Activated T-cell treated with anti-CD3 and anti-CD28 coated beads, Interleukin-2, amount 50 U/mL, for 4 hours (primary cell): ENCODE measurements around the gene ICAM3. TPM values are rescaled to one million over a fixed set of nuclear protein-coding genes. Genes with fewer than 3 reads are reported as not detected.

Experiments used
- ATAC-seq, 2 donors: fragments of 200-7000 bp; cut with Tn5 transposase; one replicate each; pipeline ENCODE4 v1.10.0; 2021
- DNase-seq: peaks from one replicate; pipeline ENCODE4 v3.0.0-alpha.2; 2020
- H3K27me3 Mint-ChIP-seq: one replicate; pipeline ENCODE4 v1.8.0; 2021; ENCODE audit warnings: low read depth, mixed read lengths
- H3K36me3 Mint-ChIP-seq: one replicate; pipeline ENCODE4 v1.8.0; 2022; ENCODE audit warnings: mixed read lengths; ENCODE audit not compliant: insufficient read depth
- H3K4me1 Mint-ChIP-seq: one replicate; pipeline ENCODE4 v1.8.0; 2021; ENCODE audit warnings: low read depth, mixed read lengths
- H3K4me3 Mint-ChIP-seq: one replicate; pipeline ENCODE4 v1.8.0; 2021; ENCODE audit warnings: mild to moderate bottlenecking, moderate library complexity, mixed read lengths
- H3K9me3 Mint-ChIP-seq: one replicate; pipeline ENCODE4 v1.8.0; 2021; ENCODE audit warnings: mixed read lengths
- total RNA-seq, 3 donors: library from RNA; stranded (reverse); gene quantifications; one replicate each; pipeline ENCODE4 v1.2.1, GENCODE V29; 2021

The ICAM3 gene
- total RNA-seq, 3 donors from 2014 or later: 60.2 to 62.3 (median 62.2) TPM

DNA sequence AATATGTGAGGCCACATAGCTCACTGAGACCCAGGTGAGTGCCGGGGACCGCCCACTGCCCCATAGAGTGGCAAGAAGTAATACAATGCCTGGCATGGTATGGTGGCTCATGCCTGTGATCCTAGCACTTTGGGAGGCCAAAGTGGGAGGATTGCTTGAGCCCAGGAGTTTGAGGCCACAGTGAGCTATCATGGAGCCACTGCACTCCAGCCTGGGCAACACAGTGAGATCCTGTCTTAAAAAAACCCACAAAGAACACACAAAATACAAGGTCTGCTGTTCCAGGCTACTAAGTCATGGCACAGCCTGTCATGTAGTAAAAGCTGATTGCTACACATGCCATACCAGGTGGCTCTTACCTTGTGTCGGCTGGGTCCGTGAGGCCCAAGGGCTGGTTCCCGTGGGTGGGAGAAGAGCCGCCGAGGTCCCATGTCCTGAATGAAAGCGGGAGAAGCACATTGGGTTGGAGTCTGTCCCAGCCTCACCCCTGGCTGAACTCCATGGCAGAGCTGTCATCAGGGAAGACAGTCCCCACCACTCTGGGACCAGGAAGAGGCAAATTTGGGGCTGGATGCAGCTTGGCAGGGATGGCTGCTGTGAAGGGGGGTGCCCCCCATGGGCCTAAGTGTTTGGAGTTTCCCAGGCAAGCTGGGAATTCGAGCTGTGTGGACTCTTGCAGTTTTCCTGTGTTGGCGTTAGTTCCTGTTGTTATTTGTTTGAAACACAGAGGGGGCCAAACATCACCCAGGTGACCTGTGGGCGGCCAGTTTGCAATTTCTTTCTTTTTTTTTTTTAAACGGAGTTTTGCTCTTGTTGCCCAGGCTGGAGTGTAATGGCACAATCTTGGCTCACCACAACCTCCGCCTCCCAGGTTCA, 20.4 kb downstream of the ICAM3 start:
- H3K4me3 Mint-ChIP-seq: no peak overlapping the region
- H3K27me3 Mint-ChIP-seq: no peaks in the 10 kb centered on the region
- ATAC-seq: no peak
- H3K4me1 Mint-ChIP-seq: peaks cover 11% of the 10 kb centered on the region
- no peaks in the 10 kb centered on the region for H3K9me3 Mint-ChIP-seq
- no peak for DNase-seq
- peaks cover 26% of the 10 kb centered on the region for H3K36me3 Mint-ChIP-seq

DNA sequence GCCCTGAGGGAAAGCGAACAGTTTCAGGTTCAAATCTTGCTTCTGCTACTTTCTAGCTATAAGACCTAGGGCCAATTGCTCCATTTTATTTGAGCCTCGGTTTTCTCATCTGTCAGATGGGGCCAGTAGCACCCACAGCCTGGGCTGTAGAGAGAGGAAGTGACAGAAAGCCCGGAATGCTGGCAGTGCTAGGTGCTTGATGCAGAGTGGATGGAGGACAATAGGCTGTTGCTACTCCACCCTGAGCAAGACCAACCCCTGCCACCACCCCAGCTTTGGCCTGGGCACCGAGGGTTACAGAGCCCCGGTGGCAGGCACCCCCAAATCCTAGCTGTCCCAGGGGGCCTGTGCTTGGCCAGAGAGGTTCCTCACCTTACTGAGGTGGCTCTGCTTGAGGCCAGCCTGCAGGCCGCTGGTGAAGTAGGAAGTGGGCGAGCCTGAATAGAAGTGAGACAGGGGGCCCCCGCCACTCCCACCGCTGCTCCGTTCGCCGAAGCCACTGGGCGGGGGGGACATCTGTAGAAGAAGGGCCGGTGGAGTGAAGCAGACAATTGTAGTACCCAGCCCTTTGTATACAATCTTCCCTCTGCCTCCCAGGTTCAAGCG, 21.5 kb downstream of the ICAM3 start:
- no peaks in the 10 kb centered on the region for H3K27me3 Mint-ChIP-seq

GRCh38 chr19:10317045-10317856, 22.2 kb downstream of the ICAM3 start:
- H3K4me1 Mint-ChIP-seq: peaks cover 11% of the 10 kb centered on the region
- ATAC-seq: no peak
- H3K27me3 Mint-ChIP-seq: no peaks in the 10 kb centered on the region
- H3K9me3 Mint-ChIP-seq: no peaks in the 10 kb centered on the region
- H3K4me3 Mint-ChIP-seq: peak overlapping the region; percentile 16
- DNase-seq: no peak
- H3K36me3 Mint-ChIP-seq: peaks cover 29% of the 10 kb centered on the region

More for the DNA sequence above, 21.5 kb downstream of the ICAM3 start:
- peaks cover 29% of the 10 kb centered on the region for H3K36me3 Mint-ChIP-seq
- DNase-seq (no peak), ATAC-seq (no peak)
- peaks cover 11% of the 10 kb centered on the region for H3K4me1 Mint-ChIP-seq
- no peaks in the 10 kb centered on the region for H3K9me3 Mint-ChIP-seq
- no peak overlapping the region for H3K4me3 Mint-ChIP-seq

DNA sequence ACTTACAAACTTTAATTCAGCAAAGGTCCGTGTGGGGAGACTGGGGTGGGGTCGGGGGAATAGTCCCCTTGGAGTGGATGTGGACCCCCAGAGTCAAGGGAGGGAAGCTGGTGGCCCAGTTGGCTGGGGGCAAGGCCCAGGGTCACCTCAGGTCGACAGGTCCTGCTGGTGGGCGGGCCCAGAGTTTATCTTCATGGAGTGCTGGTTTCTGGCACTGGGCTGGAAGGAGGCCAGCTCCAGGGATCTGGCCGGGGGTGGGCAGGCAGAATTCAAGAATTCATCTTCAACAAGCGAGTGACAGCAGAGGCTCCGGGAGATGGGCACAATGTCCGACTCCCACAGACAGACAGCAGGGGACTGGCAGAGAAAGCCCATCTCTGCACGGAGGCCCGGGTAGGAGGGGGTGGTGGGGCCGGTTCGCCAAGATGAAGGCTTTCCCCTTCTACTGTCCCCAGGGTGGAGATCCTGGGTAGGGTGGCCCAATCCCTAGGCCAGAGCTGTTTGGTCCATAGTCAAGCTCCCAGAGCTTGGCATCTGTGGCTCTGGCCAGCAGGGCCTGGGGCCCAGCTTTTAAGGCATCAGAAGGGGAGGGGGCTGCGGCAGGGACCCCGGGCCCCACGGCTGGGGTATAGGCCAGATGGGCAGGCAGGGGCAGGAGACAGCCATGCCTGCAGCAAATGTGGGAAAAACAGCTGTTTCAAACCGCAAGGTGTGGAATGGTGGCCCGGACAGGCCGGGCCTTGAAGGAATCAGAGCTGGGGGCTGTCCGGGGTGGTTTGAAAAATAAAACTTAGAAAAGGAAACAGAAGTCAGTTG, 23.0 kb downstream of the ICAM3 start:
- Mint-ChIP-seq H3K4me3 (peak overlapping the region; percentile 93), H3K27me3 (no peaks in the 10 kb centered on the region), H3K36me3 (peaks cover 22% of the 10 kb centered on the region), H3K4me1 (peaks cover 11% of the 10 kb centered on the region), H3K9me3 (no peaks in the 10 kb centered on the region)
- ATAC-seq (peak in 1 of 2 donors; percentile 6), DNase-seq (no peak)

DNA sequence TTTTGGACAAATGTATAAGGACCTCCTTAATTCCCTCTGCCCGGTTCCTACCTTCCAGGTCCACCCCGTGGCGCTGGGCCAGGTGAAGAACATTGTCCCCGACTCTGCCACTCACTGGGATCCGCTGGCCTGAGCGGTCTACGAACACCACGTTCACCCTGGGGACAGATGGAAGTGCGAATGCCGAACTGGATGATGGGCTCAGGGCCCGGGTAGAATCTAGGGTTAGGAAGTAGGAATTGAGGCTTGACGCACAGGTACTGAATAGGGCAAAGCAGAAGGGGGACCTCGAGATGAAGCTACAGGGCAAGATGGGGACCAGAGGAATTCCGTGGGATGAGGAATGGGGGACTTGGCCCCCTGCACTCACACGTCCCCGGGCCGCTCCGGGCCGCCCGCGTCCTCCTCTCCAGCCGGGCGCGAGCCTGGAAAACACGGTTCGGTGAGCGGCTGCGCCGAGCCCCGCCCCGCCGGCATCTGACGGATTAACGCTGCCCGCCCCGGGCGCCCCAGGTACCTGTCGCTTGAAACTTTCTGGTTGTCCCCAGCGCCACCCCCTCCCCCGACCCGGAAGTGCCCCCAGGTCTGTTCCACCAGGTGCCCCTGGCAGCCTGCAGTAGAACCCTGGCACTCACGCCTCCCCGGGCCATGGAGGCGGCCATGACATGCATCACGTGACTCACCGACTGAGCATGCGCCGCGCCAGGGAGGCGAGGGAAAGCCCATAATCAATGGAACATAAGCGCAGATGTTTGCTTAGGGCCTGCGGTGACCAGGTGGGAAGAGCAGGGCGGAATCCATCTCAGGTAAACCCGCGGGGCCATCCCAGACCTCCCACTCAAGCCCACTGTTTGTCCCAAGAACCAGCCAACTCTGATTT, 23.8 kb downstream of the ICAM3 start, which contains the start of gene FDX2:
FDX2 (minus strand) TSS at position 681 of the 880 bp plus-strand sequence; CDS start at position 662, 19 bp downstream.
- ATAC-seq: peak; percentile 90 to 92
- Mint-ChIP-seq H3K27me3 (no peaks in the 10 kb centered on the region), H3K9me3 (no peaks in the 10 kb centered on the region), H3K4me1 (peaks cover 11% of the 10 kb centered on the region), H3K36me3 (peaks cover 22% of the 10 kb centered on the region), H3K4me3 (peak within 1 kb of the TSS; percentile 93)
- peak; percentile 92 for DNase-seq

GRCh38 chr19:10309423-10309822, 30.0 kb downstream of the ICAM3 start, which contains the start of gene ZGLP1:
ZGLP1 (minus strand) TSS chr19:10309815.
- Mint-ChIP-seq H3K4me1 (no peaks in the 10 kb centered on the region), H3K4me3 (no peak within 1 kb of the TSS), H3K36me3 (peaks cover 5% of the 10 kb centered on the region), H3K9me3 (no peaks in the 10 kb centered on the region), H3K27me3 (no peaks in the 10 kb centered on the region)
- ATAC-seq: no peak
- no peak for DNase-seq

DNA sequence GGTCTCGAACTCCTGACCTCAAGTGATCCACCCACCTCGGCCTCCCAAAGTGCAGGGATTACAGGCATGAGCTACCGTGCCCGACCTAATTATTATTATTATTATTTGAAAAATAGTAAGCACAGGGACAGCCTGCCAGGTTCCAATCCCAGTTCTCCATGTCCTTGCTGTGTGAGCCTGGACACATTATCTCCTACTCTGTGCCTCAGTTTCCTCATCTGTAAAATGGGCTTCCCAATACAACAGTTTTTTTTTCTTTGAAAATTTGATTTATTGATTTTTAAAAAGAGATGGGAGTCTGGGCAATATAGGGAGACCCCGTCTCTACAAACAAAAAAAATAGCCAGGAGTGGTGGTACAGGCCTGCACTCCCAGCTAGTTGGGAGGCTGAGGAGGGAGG, 33.1 kb downstream of the ICAM3 start:
- DNase-seq: no peak
- H3K4me1 Mint-ChIP-seq: peaks cover 6% of the 10 kb centered on the region
- no peaks in the 10 kb centered on the region for H3K27me3 Mint-ChIP-seq
- no peaks in the 10 kb centered on the region for H3K9me3 Mint-ChIP-seq
- no peak overlapping the region for H3K4me3 Mint-ChIP-seq
- H3K36me3 Mint-ChIP-seq: peaks cover 6% of the 10 kb centered on the region
- no peak for ATAC-seq

GRCh38 chr19:10305139-10305806, 34.2 kb downstream of the ICAM3 start:
- DNase-seq (no peak), ATAC-seq (no peak)
- Mint-ChIP-seq H3K36me3 (peaks cover 6% of the 10 kb centered on the region), H3K4me3 (no peak overlapping the region), H3K4me1 (peaks cover 6% of the 10 kb centered on the region), H3K27me3 (no peaks in the 10 kb centered on the region), H3K9me3 (no peaks in the 10 kb centered on the region)

- peaks cover 17% of the 10 kb centered on the region for H3K4me1 Mint-ChIP-seq
- H3K9me3 Mint-ChIP-seq: no peaks in the 10 kb centered on the region
- ATAC-seq (no peak), DNase-seq (no peak)
- peaks cover 6% of the 10 kb centered on the region for H3K36me3 Mint-ChIP-seq
- no peak overlapping the region for H3K4me3 Mint-ChIP-seq
- H3K27me3 Mint-ChIP-seq: peaks cover 12% of the 10 kb centered on the region
These were observed 39.6 kb downstream of the ICAM3 start for GRCh38 chr19:10299545-10300458.

- no peaks in the 10 kb centered on the region for H3K9me3 Mint-ChIP-seq
- no peak for DNase-seq
- ATAC-seq: no peak
- H3K4me1 Mint-ChIP-seq: peaks cover 39% of the 10 kb centered on the region
- H3K36me3 Mint-ChIP-seq: no peaks in the 10 kb centered on the region
- peaks cover 46% of the 10 kb centered on the region for H3K27me3 Mint-ChIP-seq
- H3K4me3 Mint-ChIP-seq: peak overlapping the region; percentile 77
These were observed 43.4 kb downstream of the ICAM3 start for GRCh38 chr19:10295847-10296591.

GRCh38 chr19:10295305-10295846, 44.0 kb downstream of the ICAM3 start:
- peak; percentile 63 for DNase-seq
- Mint-ChIP-seq H3K4me3 (peak overlapping the region; percentile 77), H3K27me3 (peaks cover 53% of the 10 kb centered on the region), H3K9me3 (no peaks in the 10 kb centered on the region), H3K36me3 (no peaks in the 10 kb centered on the region), H3K4me1 (peaks cover 46% of the 10 kb centered on the region)
- peak; percentile 30 to 50 for ATAC-seq
